Suppressor macrophage treated with lipopolysaccharide for 4 hours (primary cell): ENCODE measurements around the gene ISYNA1.
"Not testable (repeated sequence)": the region's sequence is repeated elsewhere in the genome, so short reads cannot be mapped to it uniquely, and the experiment has no call there.

Source experiments
- DNase-seq: peaks from one replicate; pipeline ENCODE4 v3.0.0-alpha.2; 2020

ISYNA1 gene

DNA sequence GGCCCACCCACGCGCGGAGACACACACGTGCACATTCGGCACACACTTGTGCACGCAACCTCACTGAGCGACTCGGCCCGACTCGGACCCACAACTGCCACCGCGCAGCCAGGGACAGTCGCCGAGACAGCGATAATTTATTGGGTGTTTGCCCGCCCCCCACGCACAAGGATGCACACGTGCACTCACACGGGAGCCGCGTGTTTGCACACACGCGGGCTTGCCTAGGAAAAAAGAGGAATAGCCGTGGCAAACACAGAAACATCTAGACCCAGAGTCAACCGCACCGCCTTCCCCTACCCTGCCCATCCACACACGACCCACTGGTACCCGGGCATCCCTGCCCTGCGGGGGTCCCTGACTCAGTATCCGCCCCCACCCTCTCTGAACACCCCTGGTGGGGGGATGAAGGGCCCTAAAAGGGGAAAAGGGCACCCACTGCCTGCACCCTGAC is 19.9 kb downstream of the ISYNA1 start:
- no peak for DNase-seq

DNA sequence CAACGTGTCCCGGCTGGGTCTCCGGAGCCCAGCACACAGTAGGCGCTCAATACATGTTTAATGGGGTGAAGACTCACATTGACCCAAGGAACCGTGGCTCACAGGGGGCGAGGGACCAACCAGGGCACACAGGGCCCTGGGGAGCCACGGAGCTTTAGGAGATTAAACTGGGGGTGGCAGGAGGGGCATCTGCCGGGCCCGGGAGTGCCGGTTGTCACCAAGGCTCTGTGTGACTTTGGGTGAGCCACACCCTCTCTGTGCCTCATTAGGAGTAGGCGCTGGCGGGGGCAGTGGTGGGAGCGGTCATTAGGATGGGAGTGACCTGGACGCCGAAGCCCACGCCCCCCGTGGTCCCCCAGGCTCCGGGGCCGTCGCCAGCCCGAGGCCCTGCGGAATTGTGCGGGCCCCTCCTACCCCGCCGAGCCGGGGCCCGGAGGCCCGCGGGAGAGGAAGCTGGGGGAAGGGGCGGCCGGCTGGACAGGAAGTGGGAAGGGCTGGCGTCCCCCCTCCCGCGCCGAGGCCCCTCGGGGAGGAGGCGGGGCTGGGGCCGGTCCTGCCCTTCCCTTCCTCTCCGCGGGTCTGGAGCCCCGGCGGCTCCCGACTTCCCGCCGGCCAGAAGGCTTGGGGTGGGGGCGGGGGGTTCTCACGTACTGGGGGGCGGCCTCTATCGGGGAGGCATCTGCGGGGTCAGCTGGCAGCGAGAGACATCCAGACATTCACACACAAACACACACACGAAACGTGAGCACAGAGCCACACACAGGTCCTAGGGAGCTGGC is 20.5 kb downstream of the ISYNA1 start:
- no peak for DNase-seq

DNA sequence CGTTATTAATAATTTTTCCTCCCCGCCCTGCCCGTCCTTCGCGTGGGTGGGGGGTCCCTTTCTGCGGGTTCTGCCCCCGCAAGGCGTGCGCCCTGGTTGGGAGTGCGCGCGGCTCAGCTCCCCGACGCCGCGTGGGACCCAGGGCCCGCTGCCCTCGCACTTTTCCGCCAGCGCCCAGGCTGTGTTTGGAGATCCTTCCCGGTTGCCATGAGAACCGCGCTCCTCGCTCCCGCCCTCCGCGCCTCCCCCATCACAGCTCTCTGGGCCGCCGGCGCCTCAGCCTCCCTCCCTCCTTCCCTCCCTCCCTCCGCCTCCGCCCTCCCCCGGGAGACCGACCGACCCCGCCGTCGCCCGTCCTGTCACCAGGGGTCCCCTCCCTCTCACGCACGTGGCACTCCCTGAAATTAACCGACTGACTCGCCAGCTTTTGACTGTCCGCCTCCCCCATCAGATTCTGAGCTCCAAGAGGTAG is 21.1 kb downstream of the ISYNA1 start:
- DNase-seq, result peak; percentile 56

DNA sequence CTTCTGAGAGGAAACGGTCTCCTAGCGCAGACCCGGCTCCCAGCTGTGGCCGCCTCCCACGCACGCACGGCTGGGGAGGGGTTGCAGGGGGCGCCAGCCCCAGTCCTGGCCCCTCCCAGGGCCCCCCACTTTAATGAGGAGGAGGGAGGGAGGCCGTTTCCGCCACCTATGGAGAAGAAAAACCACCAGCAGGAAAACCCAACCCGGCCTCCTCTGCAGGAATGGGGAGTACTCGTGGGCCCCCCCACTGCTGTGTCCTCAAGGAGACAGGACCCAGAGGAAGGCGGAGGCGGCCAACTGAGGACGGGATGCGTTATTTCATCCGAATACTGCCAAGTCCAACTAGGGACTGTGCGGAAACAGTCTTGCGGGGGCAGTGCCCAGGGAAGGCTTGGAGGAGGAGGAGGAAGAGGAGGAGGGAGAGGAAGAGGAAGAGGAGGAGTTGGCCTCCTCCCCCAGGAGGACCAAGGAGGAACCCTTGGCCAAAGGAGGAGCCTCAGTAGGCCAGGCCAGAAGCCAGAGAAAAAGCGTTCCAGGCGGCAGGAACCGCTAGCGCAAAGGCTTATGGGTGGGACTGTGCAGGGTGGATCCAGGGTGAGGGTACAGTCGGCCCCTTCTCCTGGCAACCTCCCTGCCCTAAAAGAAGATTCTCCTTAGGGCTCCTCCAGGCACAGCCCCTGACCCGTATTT is 22.6 kb downstream of the ISYNA1 start:
- peak; percentile 61 for DNase-seq

DNA sequence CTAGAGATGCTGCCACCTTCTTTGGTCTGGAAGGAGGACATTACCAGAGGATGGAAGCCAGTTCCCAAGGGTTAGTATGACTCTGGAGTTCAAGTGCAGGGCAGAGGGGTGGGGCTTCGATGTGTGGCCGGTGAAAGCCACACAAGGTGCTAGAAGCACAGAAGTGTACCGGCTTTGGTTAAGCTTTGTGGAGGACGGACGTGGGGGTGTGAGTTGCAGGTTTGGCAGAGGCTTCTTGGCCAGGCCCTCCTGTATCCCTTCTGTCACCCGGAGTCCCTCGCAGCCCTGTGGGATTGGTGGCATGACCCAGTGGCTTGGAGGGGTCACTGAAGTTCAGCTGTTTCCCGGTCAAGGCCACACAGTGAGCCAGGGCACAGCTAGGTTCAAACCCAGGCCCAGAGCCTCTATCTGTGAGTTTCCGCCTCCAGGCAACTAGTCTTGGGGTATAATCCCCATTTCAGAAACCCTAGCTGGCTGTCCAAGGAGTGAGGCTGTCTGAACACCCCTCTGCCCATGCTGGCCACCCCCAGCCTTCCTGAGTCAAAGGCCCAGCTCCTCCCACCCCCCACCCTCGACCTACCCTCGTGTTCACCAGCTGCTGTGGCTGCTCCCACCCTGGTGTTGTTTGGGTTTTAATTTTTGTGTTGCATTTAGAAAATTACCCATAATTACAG is 23.3 kb downstream of the ISYNA1 start:
- no peak for DNase-seq

DNA sequence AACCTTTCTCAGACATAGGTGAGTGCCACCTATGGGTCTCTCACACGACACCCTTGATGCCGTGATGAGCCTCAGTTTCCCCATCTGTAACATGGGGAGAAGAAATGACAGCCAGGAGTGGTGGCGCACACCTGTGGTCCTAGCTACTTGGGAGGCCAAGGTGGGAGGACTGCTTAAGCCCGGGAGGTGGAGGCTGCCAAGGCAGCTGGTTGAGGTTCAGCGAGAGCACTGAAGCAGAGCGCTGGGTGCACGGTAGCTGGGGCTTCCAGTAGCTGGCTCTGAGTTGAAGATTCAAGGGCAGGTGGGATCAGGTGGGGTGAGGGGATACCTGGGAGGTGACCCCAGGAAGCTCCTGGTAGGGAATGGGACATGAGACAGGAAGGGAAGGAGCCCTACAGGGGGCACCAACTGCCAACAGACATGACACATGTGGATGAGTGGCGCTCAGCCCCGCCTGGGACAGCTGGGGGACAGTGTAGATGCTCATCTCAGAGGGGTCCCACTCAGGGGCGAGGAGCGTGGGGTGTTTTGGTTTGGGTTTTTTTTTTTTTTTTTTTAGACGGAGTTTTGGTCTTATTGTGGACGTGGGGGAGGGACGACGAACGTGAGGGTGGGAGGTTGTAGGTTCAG is 25.2 kb downstream of the ISYNA1 start:
- DNase-seq, result no peak

DNA sequence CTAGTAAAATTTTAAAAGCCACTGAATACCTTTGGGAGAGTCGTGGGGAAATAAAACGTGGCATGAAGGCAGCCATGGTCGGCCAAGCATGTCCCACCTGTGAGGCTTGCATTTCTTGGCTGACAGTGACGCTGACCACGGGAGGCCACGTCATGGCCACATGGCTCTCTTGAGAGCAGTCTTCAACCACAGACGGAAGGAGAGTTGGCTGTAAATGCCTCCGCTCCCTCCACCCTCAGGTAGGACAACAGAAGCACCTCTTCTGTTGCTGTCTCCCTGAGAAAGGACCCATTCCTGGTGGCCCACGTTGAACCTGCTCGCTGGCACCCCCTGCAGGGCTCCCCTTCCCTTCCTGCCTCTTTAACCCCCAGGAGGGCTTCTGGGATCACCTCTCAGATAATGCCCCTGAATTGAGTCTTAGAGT is 29.9 kb downstream of the ISYNA1 start:
- peak; percentile 66 for DNase-seq

DNA sequence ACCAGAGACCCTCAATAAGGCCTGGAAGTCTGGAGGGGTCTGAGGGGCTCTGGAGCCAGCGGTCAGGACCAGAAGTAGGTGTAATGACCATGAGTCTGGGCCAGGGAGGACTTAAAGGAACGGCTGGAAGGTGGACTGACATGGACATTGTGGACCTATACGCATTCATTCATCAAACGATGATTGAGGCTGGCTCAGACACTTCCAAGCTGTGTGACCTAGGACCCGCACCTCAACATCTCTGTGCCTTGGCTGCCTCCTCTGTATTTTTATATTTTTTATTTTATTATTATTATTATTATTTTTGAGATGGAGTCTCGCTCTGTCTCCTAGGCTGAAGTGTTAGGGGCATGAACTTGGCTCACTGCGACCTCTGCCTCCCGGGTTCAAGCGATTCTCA is 31.2 kb downstream of the ISYNA1 start:
- no peak for DNase-seq

DNA sequence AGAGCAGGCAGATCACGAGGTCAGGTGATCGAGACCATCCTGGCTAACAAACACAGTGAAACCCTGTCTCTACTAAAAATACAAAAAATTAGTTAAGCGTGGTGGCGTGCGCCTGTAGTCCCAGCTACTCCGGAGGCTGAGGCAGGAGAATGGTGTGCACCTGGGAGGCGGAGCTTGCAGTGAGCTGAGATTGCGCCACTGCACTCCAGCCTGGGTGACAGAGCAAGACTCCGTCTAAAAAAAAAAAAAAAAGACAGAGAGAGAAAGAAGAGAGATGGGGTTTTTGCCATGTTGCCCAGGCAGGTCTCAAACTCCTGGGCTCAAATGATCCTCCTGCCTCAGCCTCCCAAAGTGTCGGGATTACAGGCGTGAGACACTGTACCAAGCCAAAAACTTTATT is 32.2 kb downstream of the ISYNA1 start:
- DNase-seq, result not testable (repeated sequence)

DNA sequence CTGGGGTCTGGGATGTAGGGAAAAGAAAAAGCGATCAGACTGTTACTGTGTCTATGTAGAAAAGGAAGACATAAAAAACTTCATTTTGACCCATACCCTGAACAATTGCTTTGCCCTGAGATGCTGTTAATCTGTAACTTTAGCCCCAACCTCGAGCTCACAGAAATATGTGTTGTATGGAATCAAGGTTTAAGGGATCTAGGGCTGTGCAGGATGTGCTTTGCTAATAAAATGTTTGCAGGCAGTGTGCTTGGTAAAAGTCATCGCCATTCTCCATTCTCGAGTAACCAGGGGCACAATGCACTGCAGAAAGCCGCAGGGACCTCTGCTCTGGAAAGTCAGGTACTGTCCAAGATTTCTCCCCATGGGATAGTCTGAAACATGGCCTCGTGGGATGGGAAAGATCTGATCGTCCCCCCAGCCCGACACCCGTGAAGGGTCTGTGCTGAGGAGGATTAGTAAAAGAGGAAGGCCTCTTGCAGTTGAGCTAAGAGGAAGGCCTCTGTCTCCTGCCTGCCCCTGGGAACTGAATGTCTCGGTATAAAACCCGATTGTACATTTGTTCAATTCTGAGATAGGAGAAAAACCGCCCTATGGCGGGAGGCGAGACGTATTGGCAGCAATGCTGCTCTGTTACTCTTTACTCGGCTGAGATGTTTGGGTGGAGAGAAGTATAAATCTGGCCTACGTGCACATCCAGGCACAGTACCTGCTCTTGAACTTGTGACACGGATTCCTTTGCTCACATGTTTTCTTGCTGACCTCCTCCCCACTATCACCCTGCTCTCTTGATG is 35.3 kb downstream of the ISYNA1 start:
- not testable (repeated sequence) for DNase-seq

DNA sequence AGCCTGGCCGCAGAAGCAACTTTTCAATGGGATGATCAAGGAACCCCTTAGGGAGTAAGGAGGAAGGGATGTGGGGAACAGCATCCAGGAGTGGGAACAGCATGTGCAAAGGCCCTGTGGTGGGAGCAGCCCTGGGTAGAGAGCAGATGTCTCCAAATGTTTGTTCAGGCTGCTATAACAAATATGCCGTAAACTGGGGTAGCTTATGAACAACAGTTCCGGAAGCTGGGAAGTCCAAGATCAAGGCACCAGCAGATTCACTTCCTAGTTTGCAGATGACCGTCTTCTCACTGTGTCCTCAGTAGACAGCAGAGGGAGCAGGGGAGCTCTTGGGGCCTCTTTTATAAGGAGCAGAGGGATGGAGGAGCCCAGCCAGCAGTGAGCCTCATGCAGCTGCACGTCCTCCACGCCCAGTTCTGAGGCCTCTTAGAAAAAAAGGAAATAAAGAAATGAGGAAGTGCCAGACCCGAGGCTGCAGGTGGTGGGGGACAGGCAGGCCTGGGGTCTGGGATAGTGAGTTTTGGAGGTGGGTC is 36.3 kb downstream of the ISYNA1 start:
- DNase-seq, result peak; percentile 97

DNA sequence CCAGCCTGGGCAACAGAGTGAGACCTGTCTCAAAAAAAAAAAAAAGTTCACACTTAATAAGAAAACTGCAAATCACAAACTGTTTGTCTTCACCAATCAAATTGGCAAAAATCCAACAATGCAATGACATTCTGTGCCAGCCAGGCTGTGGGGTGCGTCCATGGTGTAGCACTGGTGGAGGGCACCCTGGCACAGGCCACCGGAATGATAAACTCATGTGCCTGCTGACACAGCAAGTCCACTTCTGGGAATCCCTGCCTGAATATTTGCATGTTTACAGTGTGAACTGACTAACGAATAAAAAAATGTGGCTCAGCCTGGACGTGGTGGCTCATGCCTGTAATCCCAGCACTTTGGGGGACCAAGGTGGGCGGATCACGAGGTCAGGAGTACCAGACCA is 38.9 kb downstream of the ISYNA1 start:
- peak; percentile 86 for DNase-seq

DNA sequence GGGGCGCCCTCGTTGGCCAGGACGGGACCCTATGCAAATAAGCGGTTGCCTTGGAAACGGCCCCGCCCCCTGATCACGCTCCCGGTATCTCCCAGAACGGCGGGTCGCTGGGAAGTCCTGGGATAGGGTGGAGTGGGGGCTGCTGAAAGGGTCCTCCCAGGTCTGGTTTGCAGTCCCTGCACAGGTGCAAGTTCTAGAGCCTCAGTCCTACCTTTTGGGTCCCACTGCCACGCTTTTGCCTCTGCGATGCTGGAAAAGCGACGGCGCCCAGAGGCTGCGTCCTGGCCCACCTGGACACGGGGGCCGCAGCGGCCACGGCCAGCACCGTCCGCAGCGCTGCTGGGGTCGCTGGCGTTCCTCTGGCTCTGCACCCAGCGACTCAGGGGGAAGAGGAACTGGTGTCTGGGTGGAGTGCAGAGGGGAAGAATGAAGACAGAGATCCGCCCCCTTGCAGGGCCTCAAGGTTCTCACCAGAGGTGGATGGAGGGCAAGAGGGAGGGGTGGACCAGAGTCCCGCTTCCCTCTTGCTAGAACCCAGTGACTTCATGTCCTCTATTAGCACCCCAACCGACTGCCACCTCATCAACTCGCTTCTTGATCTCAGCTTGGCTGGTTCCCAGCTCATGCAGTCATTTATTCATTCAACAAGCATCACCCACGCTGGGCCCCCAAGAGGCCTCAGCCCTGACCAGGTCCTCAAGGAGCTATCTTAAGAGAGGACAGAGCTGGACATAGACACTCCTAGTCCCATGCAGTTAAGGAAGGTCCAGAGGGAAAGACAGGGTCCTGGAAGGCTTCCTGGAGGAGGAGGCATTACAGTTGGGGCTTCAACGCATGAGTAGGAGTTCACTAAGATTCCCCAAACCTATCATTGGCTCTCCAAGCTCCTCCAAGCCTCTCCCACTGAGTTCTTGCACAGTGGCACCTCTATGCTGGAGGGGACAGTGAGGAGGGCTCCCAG is 40.4 kb downstream of the ISYNA1 start, which contains the start of gene LRRC25:
LRRC25 (minus strand) TSS at position 381 of the 961 bp plus-strand sequence. CDS start 659 bp downstream, outside the sequence.
- peak; percentile 94 for DNase-seq

DNA sequence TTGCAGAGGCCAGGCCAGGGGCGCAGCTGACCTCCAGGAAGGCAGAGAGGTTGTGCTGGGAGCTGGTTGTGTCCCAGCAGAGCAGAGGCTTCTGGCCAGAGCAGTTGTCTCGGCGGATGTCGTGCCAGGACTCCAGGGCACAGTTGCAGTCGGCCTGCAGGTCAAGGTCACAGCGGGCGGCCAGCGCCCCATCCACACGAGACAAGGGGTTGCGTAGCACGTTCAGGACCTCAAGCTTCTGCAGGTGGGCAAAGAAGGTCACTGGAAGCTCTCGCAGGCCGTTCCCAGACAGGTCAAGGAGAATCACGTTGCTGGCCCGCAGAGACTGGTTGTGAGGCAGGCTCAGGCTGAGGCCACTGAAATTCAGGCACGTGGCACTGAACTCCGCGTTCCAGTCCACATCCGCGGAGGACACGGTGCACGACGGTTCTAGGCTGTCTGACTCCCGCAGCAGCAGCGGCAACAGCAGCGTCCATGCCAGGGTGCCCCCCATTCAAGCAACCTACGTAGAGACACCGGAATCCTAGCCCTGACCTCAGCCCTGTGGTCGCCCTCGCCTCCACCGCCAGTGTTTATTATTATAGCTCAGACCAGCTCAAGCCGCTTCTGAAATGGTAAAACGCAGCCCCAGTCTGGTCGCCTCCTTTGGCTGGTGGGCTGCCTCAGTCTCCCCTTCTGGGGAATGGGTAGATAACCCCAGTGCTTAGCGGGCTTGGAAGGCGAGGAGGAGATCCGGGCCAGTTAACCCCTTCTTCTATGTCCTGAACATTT is 41.3 kb downstream of the ISYNA1 start:
- DNase-seq, result no peak

DNA sequence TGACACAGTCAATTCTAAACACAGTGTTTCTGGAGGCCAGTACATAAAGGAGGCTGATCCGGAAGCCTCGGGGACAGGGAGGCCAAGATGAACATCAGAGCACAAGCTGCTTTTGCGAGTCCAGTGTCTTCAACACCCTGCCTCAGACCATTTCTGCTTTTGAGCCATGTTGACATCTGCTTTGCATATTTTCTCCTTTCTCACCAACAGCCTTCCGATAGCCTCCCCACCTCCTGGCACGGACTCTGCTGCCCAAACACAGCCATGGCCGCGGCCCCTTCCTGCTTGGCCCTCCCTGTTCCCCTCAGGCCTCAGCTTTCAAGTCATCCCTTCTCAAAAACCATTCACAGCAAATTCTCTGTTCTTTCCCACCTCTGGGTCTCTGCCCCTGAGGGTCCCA is 44.1 kb downstream of the ISYNA1 start:
- peak; percentile 91 for DNase-seq

DNA sequence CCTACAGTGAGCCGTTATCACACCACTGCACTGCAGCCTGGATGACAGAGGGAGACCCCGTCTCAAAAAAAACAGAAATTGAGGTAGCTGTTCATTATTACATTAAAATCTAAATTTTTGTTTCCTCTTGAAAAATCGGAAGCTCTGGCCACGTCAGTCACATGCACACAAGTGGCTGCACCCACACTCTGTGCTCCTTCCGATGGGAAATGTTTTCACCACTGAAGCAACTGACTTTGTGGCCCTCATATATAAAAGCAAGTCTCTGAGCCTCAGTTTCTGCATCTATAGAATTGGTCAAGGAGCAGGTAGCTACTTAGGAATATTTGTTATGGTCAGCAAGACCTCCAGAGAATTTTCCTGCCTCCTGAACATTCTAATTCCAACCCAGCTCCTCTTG is 45.0 kb downstream of the ISYNA1 start:
- peak; percentile 59 for DNase-seq

DNA sequence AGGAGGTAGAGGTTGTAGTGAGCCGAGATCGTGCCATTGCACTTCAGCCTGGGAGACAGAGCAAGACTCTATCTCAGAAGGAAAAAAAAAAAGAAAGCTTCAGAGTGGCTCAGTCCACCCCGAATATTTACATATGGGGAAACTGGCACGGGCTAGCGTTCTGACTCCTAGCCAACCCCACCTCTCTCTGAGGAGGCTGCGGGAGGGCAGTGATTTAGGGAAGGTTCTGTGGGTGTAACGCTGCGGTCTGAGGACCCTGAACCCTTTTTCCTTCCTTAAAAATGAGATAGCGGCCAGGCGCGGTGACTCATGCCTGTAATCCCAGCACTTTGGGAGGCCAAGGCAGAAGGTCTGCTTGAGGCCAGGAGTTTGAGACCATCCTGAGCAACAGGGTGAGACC is 45.5 kb downstream of the ISYNA1 start:
- DNase-seq, result peak; percentile 90

DNA sequence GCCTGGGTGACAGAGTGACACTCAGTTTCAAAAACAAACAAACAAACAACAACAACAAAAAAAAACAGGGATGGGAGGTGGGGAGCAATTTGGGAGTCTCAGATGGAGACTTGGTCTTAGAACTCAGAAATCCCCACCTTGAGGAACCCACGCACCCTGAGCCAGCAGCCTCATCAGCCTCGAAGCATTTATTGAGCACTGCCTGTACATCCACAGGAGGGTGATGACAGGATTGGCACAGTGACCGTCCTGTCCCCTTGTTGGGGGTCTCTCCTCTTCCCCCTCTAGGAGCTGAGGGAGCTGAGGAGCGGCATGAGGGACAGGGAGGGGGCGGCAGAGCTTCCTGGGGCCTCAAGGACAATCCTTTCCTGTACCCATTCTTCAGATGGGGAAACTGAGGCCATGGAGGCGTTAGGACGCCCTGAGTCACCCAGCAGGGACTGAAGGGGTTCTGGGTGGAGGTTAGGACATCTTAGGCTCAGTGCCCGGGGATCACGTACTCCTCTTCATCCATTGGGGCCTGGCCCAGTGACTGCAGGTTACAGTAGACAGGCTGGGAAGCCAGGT is 46.3 kb downstream of the ISYNA1 start:
- DNase-seq, result no peak
